IMR-90 (cell line): ENCODE data around the gene WNT2B. TPM values are rescaled to one million over a fixed set of nuclear protein-coding genes. Genes with fewer than 3 reads are reported as not detected.

ENCODE experiments used
- ATAC-seq: fragments of 200-7000 bp; cut with Tn5 transposase; 2 replicates; pipeline ENCODE4 v1.9.1; 2020; ENCODE audit warnings: low read depth, mild to moderate bottlenecking, moderate library complexity
- BruUV-seq: library from RNA; stranded (reverse); fragments of 400-500 nt; replicated peaks from 2 replicates; lab custom pipeline; 2021; lab: Mats Ljungman, UMichigan
- CTCF ChIA-PET: fragments of 300-600 bp; formaldehyde crosslinking; extraction: SDS; loops from one replicate; lab custom pipeline; 2021; ENCODE audit warnings: antibody characterized with exemption; lab: Yijun Ruan, JAX
- POLR2A ChIA-PET: fragments of 300-600 bp; sonication (Branson Sonifier 250); formaldehyde crosslinking; loops from one replicate; lab custom pipeline; 2022; ENCODE audit warnings: antibody characterized with exemption; ENCODE audit not compliant: unreplicated experiment; lab: Charles Lee
- DNase-seq: peaks from one replicate; pipeline ENCODE4 v3.0.0; 2013
- H2AFZ ChIP-seq: replicated peaks from 2 replicates; pipeline ENCODE3; 2013; ENCODE audit warnings: low read length, mild to moderate bottlenecking; ENCODE audit not compliant: poor library complexity
- H2AK5ac ChIP-seq: 2 replicates; pipeline ENCODE4 v1.6.1; 2013; ENCODE audit warnings: low read depth, low read length, inconsistent platforms
- H2AK9ac ChIP-seq: replicated peaks from 2 replicates; pipeline ENCODE3; 2013; ENCODE audit warnings: mild to moderate bottlenecking, low read depth, low read length, moderate library complexity; ENCODE audit not compliant: poor library complexity
- H2BK120ac ChIP-seq: 2 replicates; pipeline ENCODE4 v1.6.1; 2013; ENCODE audit warnings: low read depth, low read length, inconsistent platforms
- H2BK15ac ChIP-seq: 3 replicates; pipeline ENCODE4 v1.6.1; 2013; ENCODE audit warnings: low read depth, low read length, inconsistent platforms
- H2BK20ac ChIP-seq: 2 replicates; pipeline ENCODE4 v1.6.1; 2013; ENCODE audit warnings: low read depth, mild to moderate bottlenecking, inconsistent platforms, low read length, moderate library complexity
- H2BK5ac ChIP-seq: 2 replicates; pipeline ENCODE4 v1.6.1; 2013; ENCODE audit warnings: mild to moderate bottlenecking, low read depth, low read length, inconsistent platforms; ENCODE audit not compliant: poor library complexity, severe bottlenecking
- H3K14ac ChIP-seq: replicated peaks from 2 replicates; pipeline ENCODE4 v1.6.1; 2013; ENCODE audit warnings: low read depth, low read length, inconsistent platforms
- H3K18ac ChIP-seq: 2 replicates; pipeline ENCODE4 v1.6.1; 2013; ENCODE audit warnings: low read depth, low read length, control low read depth
- H3K23ac ChIP-seq: 2 replicates; pipeline ENCODE4 v1.6.1; 2013; ENCODE audit warnings: low read depth, low read length, inconsistent platforms
- H3K27ac ChIP-seq: 2 replicates; pipeline ENCODE4 v1.5.1; 2013; ENCODE audit warnings: mild to moderate bottlenecking, control low read depth, low read length; ENCODE audit not compliant: insufficient read depth
- H3K27me3 ChIP-seq: 2 replicates; pipeline ENCODE4 v1.6.1; 2013; ENCODE audit warnings: low read length; ENCODE audit not compliant: control insufficient read depth, insufficient read depth
- H3K36me3 ChIP-seq: 2 replicates; pipeline ENCODE4 v1.6.1; 2013; ENCODE audit warnings: low read length, mixed read lengths; ENCODE audit not compliant: control insufficient read depth, insufficient read depth
- H3K4ac ChIP-seq: 2 replicates; pipeline ENCODE4 v1.6.1; 2013; ENCODE audit warnings: low read depth, low read length, inconsistent platforms
- H3K4me1 ChIP-seq: 2 replicates; pipeline ENCODE4 v1.6.1; 2013; ENCODE audit warnings: low read length, mixed read lengths; ENCODE audit not compliant: control insufficient read depth, insufficient read depth
- H3K4me2 ChIP-seq: 2 replicates; pipeline ENCODE4 v1.6.1; 2013; ENCODE audit warnings: low read depth, mild to moderate bottlenecking, control low read depth, low read length, moderate library complexity
- H3K4me3 ChIP-seq: 2 replicates; pipeline ENCODE4 v1.5.1; 2013; ENCODE audit warnings: low read depth, mild to moderate bottlenecking, control low read depth, low read length, moderate library complexity; ENCODE audit not compliant: insufficient read depth
- H3K56ac ChIP-seq: 2 replicates; pipeline ENCODE4 v1.6.1; 2013; ENCODE audit warnings: low read length, inconsistent platforms; ENCODE audit not compliant: insufficient read depth; ENCODE audit errors: extremely low read depth
- H3K79me1 ChIP-seq, 2 experiments: 2 replicates each; pipeline ENCODE4 v1.6.1; 2013; ENCODE audit warnings: low read length in 2 of 2, inconsistent platforms in 1 of 2, low read depth in 1 of 2
- H3K9ac ChIP-seq: 2 replicates; pipeline ENCODE4 v1.6.1; 2013; ENCODE audit warnings: low read depth, low read length, control low read depth
- H3K9me1 ChIP-seq: 2 replicates; pipeline ENCODE4 v1.6.1; 2013; ENCODE audit warnings: low read length, inconsistent platforms; ENCODE audit not compliant: insufficient read depth
- H3K9me3 ChIP-seq: 2 replicates; pipeline ENCODE4 v1.6.1; 2013; ENCODE audit warnings: low read length; ENCODE audit not compliant: control insufficient read depth, insufficient read depth
- H4K20me1 ChIP-seq: 2 replicates; pipeline ENCODE4 v1.6.1; 2013; ENCODE audit warnings: low read length, inconsistent platforms; ENCODE audit not compliant: insufficient read depth
- H4K5ac ChIP-seq: 2 replicates; pipeline ENCODE4 v1.6.1; 2013; ENCODE audit warnings: mild to moderate bottlenecking, low read depth, low read length, control low read depth
- H4K8ac ChIP-seq, 2 experiments: 2 replicates each; pipeline ENCODE4 v1.6.1; 2013; ENCODE audit warnings: low read depth in 2 of 2, low read length in 2 of 2, control low read depth in 1 of 2, inconsistent platforms in 1 of 2
- H4K91ac ChIP-seq: 2 replicates; pipeline ENCODE4 v1.6.1; 2013; ENCODE audit warnings: low read depth, low read length, inconsistent platforms; ENCODE audit not compliant: insufficient read depth
- BHLHE40 ChIP-seq: fragments of 150-350 bp; IDR thresholded peaks from 2 replicates; pipeline ENCODE4 v1.6.1; 2016; ENCODE audit warnings: mild to moderate bottlenecking, low read depth, low read length
- CEBPB ChIP-seq: IDR thresholded peaks from 2 replicates; pipeline ENCODE4 v1.6.1; 2012; ENCODE audit warnings: low read depth, low read length, improper control_type of control experiment
- CHD1 ChIP-seq: IDR thresholded peaks from 2 replicates; pipeline ENCODE4 v1.6.1; 2012; ENCODE audit warnings: low read depth, low read length, improper control_type of control experiment
- CTCF ChIP-seq: conservative IDR thresholded peaks from 2 replicates; pipeline ENCODE4 v1.5.1; 2012; ENCODE audit warnings: mild to moderate bottlenecking, low read depth, low read length, improper control_type of control experiment
- ELK1 ChIP-seq: fragments of 150-350 bp; IDR thresholded peaks from 2 replicates; pipeline ENCODE4 v1.6.1; 2016; ENCODE audit warnings: low read depth, mild to moderate bottlenecking, low read length, moderate library complexity, borderline replicate concordance
- FOS ChIP-seq: fragments of 150-350 bp; IDR thresholded peaks from 2 replicates; pipeline ENCODE4 v1.6.1; 2016; ENCODE audit warnings: low read depth, low read length
- MAFK ChIP-seq: IDR thresholded peaks from 2 replicates; pipeline ENCODE4 v1.6.1; 2012; ENCODE audit warnings: low read depth, low read length, improper control_type of control experiment
- MAZ ChIP-seq: IDR thresholded peaks from 2 replicates; pipeline ENCODE4 v1.6.1; 2012; ENCODE audit warnings: low read depth, mild to moderate bottlenecking, low read length, improper control_type of control experiment, moderate library complexity, borderline replicate concordance
- MXI1 ChIP-seq: IDR thresholded peaks from 2 replicates; pipeline ENCODE4 v1.6.1; 2012; ENCODE audit warnings: low read depth, mild to moderate bottlenecking, low read length, moderate library complexity, borderline replicate concordance
- NFE2L2 ChIP-seq: fragments of 150-350 bp; IDR thresholded peaks from 2 replicates; pipeline ENCODE4 v1.6.1; 2016; ENCODE audit warnings: low read depth, mild to moderate bottlenecking, low read length
- POLR2A ChIP-seq: IDR thresholded peaks from 2 replicates; pipeline ENCODE4 v1.6.1; 2012; ENCODE audit warnings: mild to moderate bottlenecking, low read depth, low read length
- RAD21 ChIP-seq: IDR thresholded peaks from 2 replicates; pipeline ENCODE4 v1.6.1; 2012; ENCODE audit warnings: low read length, improper control_type of control experiment
- RCOR1 ChIP-seq: IDR thresholded peaks from 2 replicates; pipeline ENCODE4 v1.6.1; 2012; ENCODE audit warnings: mild to moderate bottlenecking, low read length, improper control_type of control experiment; ENCODE audit not compliant: insufficient replicate concordance
- RFX5 ChIP-seq: IDR thresholded peaks from 2 replicates; pipeline ENCODE4 v1.8.0; 2012; ENCODE audit warnings: low read depth, mild to moderate bottlenecking, low read length, moderate library complexity
- SMC3 ChIP-seq: fragments of 150-350 bp; IDR thresholded peaks from 2 replicates; pipeline ENCODE4 v1.6.1; 2016; ENCODE audit warnings: low read depth, mild to moderate bottlenecking, antibody characterized with exemption, low read length, moderate library complexity
- USF2 ChIP-seq: fragments of 150-350 bp; IDR thresholded peaks from 2 replicates; pipeline ENCODE4 v1.6.1; 2017; ENCODE audit warnings: mild to moderate bottlenecking, antibody characterized with exemption, low read length, low read depth
- WGBS, 2 experiments: methylation state at CpG; one replicate each; pipeline versions ENCODE4 v1.1.5 to v1.1.7; 2013; ENCODE audit warnings: missing lambda C conversion rate in 2 of 2; ENCODE audit not compliant: insufficient read length in 1 of 2; ENCODE audit errors: extremely low coverage in 2 of 2; 5-methylcytosine and 5-hydroxymethylcytosine counted together
- dilution Hi-C: fragments of 300-500 bp; cut with HindIII; formaldehyde crosslinking; loops from one replicate; pipeline ENCODE4 v1.14.3; 2018; ENCODE audit warnings: low sequenced_read_pairs; ENCODE audit not compliant: unreplicated experiment
- in situ Hi-C: fragments of 300-500 bp; cut with MboI; formaldehyde crosslinking; loops from 3 replicates; pipeline ENCODE4 v1.14.3; 2019; ENCODE audit warnings: low sequenced_read_pairs, inconsistent platforms, mixed read lengths
- intact Hi-C: fragments of 100-400 bp; cut with micrococcal nuclease; formaldehyde crosslinking; loops from 2 replicates; pipeline ENCODE4 v1.10.0; 2022
- polyA plus RNA-seq, 3 experiments: library from polyadenylated mRNA; depleted of rRNA; stranded (reverse); fragments of >200 nt; gene quantifications; 2 replicates each; pipeline ENCODE4 v1.2.3, GENCODE V29; 2012; ENCODE audit warnings: low replicate concordance in 1 of 3
- total RNA-seq: library from RNA; depleted of rRNA; stranded (reverse); fragments of >200 nt; gene quantifications from 2 replicates; pipeline ENCODE4 v1.2.3, GENCODE V29; 2012

Gene WNT2B
- total and polyA plus RNA-seq, 2 of the 4 experiments (the other 2 are of a cell fraction): 0.50 to 0.54 TPM

GRCh38 chr1:112548547-112548946 is 39.8 kb downstream of the WNT2B start:
- H3K9me1 ChIP-seq: peaks cover 6% of the 10 kb centered on the region
- no peak for ATAC-seq

More at GRCh38 chr1:112548547-112548946, 39.8 kb downstream of the WNT2B start:
- in situ Hi-C loops (no loop called here), intact Hi-C loops (no loop called here), dilution Hi-C loops (no loop called here)
- Histone ChIP-seq H2AK9ac (no peak overlapping the region), H2BK20ac (no peak overlapping the region), H3K9ac (no peak overlapping the region), H4K91ac (no peak overlapping the region), H2AK5ac (no peak overlapping the region), H3K23ac (no peak overlapping the region), H2BK15ac (no peak overlapping the region), H3K18ac (no peak overlapping the region), H4K8ac (no peak overlapping the region), H4K5ac (no peak overlapping the region), H3K27me3 (no peaks in the 10 kb centered on the region), H3K27ac (no peak overlapping the region), H3K9me3 (no peaks in the 10 kb centered on the region), H3K79me1 (peaks cover 0 to 2% of the 10 kb centered on the region in 2 experiments; a peak in 3 of 4 replicates), H2BK5ac (no peak overlapping the region), H3K36me3 (peaks cover 6% of the 10 kb centered on the region), H3K14ac (no peak overlapping the region), H2BK120ac (no peak overlapping the region), H3K4me3 (no peak overlapping the region), H3K4me2 (no peak overlapping the region), H3K4me1 (peaks cover 3% of the 10 kb centered on the region; the same call in 1 of the 2 replicates), H3K4ac (no peak overlapping the region), H4K20me1 (no peaks in the 10 kb centered on the region), H3K56ac (no peak overlapping the region), H2AFZ (no peak overlapping the region)
- WGBS, 2 experiments: no CpG with 5 or more reads among the region's 3 CpGs
- no TSS peak for BruUV-seq
- ChIA-PET POLR2A (no interaction called here), CTCF (no interaction called here)
- no peak for DNase-seq
- TF ChIP-seq MAFK (no peak), RAD21 (no peak), CTCF (no peak), RCOR1 (no peak), USF2 (no peak), ELK1 (no peak), CEBPB (no peak), NFE2L2 (no peak), SMC3 (no peak), BHLHE40 (no peak), CHD1 (no peak), MXI1 (no peak), POLR2A (no peak), MAZ (no peak), FOS (no peak), RFX5 (no peak)
